Upper lobe of right lung (tissue), 1 donor: ENCODE data around the gene EIF4EBP2. TPM values are rescaled to one million over a fixed set of nuclear protein-coding genes. Genes with fewer than 3 reads are reported as not detected.

Experiments used
- ATAC-seq: fragments of 200-7000 bp; cut with Tn5 transposase; one replicate; pipeline ENCODE4 v1.9.1; 2020; ENCODE audit warnings: mild to moderate bottlenecking, moderate library complexity
- DNase-seq: peaks from one replicate; pipeline ENCODE4 v3.0.0-alpha.2; 2020
- H3K27ac ChIP-seq: fragments of 200-600 bp; one replicate; pipeline ENCODE4 v1.8.0; 2022
- H3K27me3 ChIP-seq: fragments of 200-600 bp; one replicate; pipeline ENCODE4 v1.8.0; 2022; ENCODE audit warnings: mild to moderate bottlenecking
- H3K36me3 ChIP-seq: fragments of 200-600 bp; one replicate; pipeline ENCODE4 v1.8.0; 2022
- H3K4me1 ChIP-seq: fragments of 200-600 bp; one replicate; pipeline ENCODE4 v1.8.0; 2022
- H3K4me3 ChIP-seq: fragments of 200-600 bp; one replicate; pipeline ENCODE4 v1.8.0; 2022; ENCODE audit warnings: mild to moderate bottlenecking
- H3K9me3 ChIP-seq: fragments of 200-600 bp; one replicate; pipeline ENCODE4 v1.8.0; 2022
- CTCF ChIP-seq: fragments of 200-600 bp; IDR thresholded peaks from one replicate; pipeline ENCODE4 v1.8.0; 2022; ENCODE audit warnings: antibody characterized with exemption
- intact Hi-C: fragments of 100-400 bp; cut with DNase I; formaldehyde crosslinking; loops from one replicate; pipeline ENCODE4 v1.11.0; 2022
- total RNA-seq: library from RNA; stranded (reverse); fragmentation: NEBNext Ultra II Directional; extraction: Animal tissue kit (Norgen Biotek cat#: 25700); gene quantifications from one replicate; pipeline ENCODE4 v1.2.1, GENCODE V29; 2021
- donor health status: DM: no; HTN: yes; CAD: no; lungs with severe emphysema.

Gene EIF4EBP2
- total RNA-seq, 1 donor from 2014 or later, result 79.3 TPM

GRCh38 chr10:70426823-70427222, 22.9 kb downstream of the EIF4EBP2 start:
- intact Hi-C loops, result no loop called here
- Histone ChIP-seq H3K36me3 (peaks cover 77% of the 10 kb centered on the region), H3K4me3 (no peak overlapping the region), H3K9me3 (no peaks in the 10 kb centered on the region), H3K4me1 (peaks cover 24% of the 10 kb centered on the region), H3K27ac (no peak overlapping the region), H3K27me3 (no peaks in the 10 kb centered on the region)
- DNase-seq, result no peak
- ATAC-seq, result no peak
- TF ChIP-seq CTCF, result no peak

- peak; percentile 90 for ATAC-seq
- no peaks in the 10 kb centered on the region for H3K9me3 ChIP-seq
- TF ChIP-seq CTCF, result peak; percentile 30
- peaks cover 37% of the 10 kb centered on the region for H3K4me1 ChIP-seq
- peaks cover 37% of the 10 kb centered on the region for H3K36me3 ChIP-seq
- H3K4me3 ChIP-seq, result no peak overlapping the region
- intact Hi-C loops, result no loop called here
- DNase-seq, result no peak
- H3K27me3 ChIP-seq, result no peaks in the 10 kb centered on the region
- H3K27ac ChIP-seq, result peak overlapping the region; percentile 70
Observed at GRCh38 chr10:70430493-70431445, 26.8 kb downstream of the EIF4EBP2 start.

DNA sequence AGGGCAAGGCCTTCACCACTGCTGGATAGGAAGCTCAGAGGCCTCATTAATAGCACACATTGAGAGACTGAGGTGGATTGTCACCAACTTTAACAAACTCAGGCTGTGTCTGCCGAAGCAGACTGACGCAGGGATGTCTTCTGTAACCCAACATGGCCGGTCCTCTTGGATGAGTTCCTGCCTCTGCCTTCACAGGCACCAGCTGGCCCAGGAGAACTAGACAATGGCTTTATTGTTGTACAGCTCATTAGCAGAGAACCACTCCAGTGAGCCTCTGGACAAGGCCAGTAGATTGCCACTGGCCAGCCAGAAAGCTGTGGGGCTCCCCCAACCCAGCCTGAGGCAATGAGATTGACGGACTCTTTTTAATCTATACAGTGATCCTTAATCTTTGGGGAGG, 28.2 kb downstream of the EIF4EBP2 start:
- intact Hi-C loops, result no loop called here
- Histone ChIP-seq H3K4me1 (peaks cover 37% of the 10 kb centered on the region), H3K27ac (peak overlapping the region; percentile 70), H3K4me3 (no peak overlapping the region), H3K27me3 (no peaks in the 10 kb centered on the region), H3K36me3 (peaks cover 25% of the 10 kb centered on the region), H3K9me3 (no peaks in the 10 kb centered on the region)
- no peak for TF ChIP-seq CTCF
- no peak for ATAC-seq
- DNase-seq, result no peak

- ATAC-seq (no peak), DNase-seq (no peak)
- Histone ChIP-seq H3K4me3 (no peak overlapping the region), H3K27me3 (no peaks in the 10 kb centered on the region), H3K4me1 (peaks cover 37% of the 10 kb centered on the region), H3K36me3 (peaks cover 19% of the 10 kb centered on the region), H3K9me3 (no peaks in the 10 kb centered on the region), H3K27ac (no peak overlapping the region)
- TF ChIP-seq CTCF, result no peak
- intact Hi-C loops, result no loop called here
Observed at GRCh38 chr10:70432561-70433263, 28.8 kb downstream of the EIF4EBP2 start.

- no peaks in the 10 kb centered on the region for H3K9me3 ChIP-seq
- H3K27ac ChIP-seq, result no peak overlapping the region
- H3K4me3 ChIP-seq, result no peak overlapping the region
- DNase-seq (no peak), ATAC-seq (no peak)
- TF ChIP-seq CTCF, result no peak
- H3K4me1 ChIP-seq, result peaks cover 37% of the 10 kb centered on the region
- no peaks in the 10 kb centered on the region for H3K27me3 ChIP-seq
- peaks cover 9% of the 10 kb centered on the region for H3K36me3 ChIP-seq
- intact Hi-C loops, result no loop called here
Observed at GRCh38 chr10:70433581-70434280, 29.8 kb downstream of the EIF4EBP2 start.
